CD14-positive monocyte (primary cell): ENCODE data around the gene BDKRB2. TPM values are rescaled to one million over a fixed set of nuclear protein-coding genes. Genes with fewer than 3 reads are reported as not detected.

Experiments used
- DNase-seq, 3 donors: peaks; one replicate each; pipeline ENCODE4 v3.0.0-alpha.2; 2011 to 2022
- H2AFZ ChIP-seq: 2 replicates; pipeline ENCODE4 v1.6.0; 2012; ENCODE audit warnings: mild to moderate bottlenecking, low read depth, low read length, inconsistent platforms; ENCODE audit not compliant: insufficient read depth, poor library complexity, severe bottlenecking
- H3K27ac ChIP-seq, 2 donors: 1 replicate in 1 of 2; 2 replicates in 1 of 2; pipeline ENCODE4 v1.5.1; 2012 to 2013; ENCODE audit warnings: low read length in 2 of 2, control low read depth in 1 of 2, inconsistent platforms in 1 of 2, low read depth in 1 of 2, mild to moderate bottlenecking in 1 of 2
- H3K27me3 ChIP-seq, 2 donors: one replicate each; pipeline versions ENCODE4 v1.6.0 to v1.6.1; 2011 to 2013; ENCODE audit warnings: low read length in 2 of 2; ENCODE audit not compliant: control insufficient read depth in 2 of 2, insufficient read depth in 2 of 2
- H3K36me3 ChIP-seq, 2 donors: replicated peaks in 1 of 2; 1 replicate in 1 of 2; 2 replicates in 1 of 2; pipeline versions ENCODE4 v1.5.1 to v1.6.1; 2012 to 2013; ENCODE audit warnings: low read length in 2 of 2, control low read depth in 1 of 2, inconsistent platforms in 1 of 2, mild to moderate bottlenecking in 1 of 2; ENCODE audit not compliant: insufficient read depth in 2 of 2, control insufficient read depth in 1 of 2
- H3K4me1 ChIP-seq, 2 donors: 1 replicate in 1 of 2; 2 replicates in 1 of 2; pipeline versions ENCODE4 v1.5.1 to v1.6.1; 2012 to 2013; ENCODE audit warnings: low read length in 2 of 2, control low read depth in 1 of 2, inconsistent platforms in 1 of 2, mild to moderate bottlenecking in 1 of 2, moderate library complexity in 1 of 2; ENCODE audit not compliant: insufficient read depth in 2 of 2, control insufficient read depth in 1 of 2
- H3K4me2 ChIP-seq: replicated peaks from 2 replicates; pipeline ENCODE3; 2012; ENCODE audit warnings: low read length, moderate library complexity, mild to moderate bottlenecking; ENCODE audit not compliant: poor library complexity, severe bottlenecking; ENCODE audit errors: extremely low read depth
- H3K4me3 ChIP-seq, 3 experiments: fragments of 200-600 bp in 1 of 3; sonication (generic) in 1 of 3; replicated peaks in 1 of 3; 1 replicate in 2 of 3; 2 replicates in 1 of 3; pipeline ENCODE4 v1.5.1; 2011 to 2013; ENCODE audit warnings: low read length in 3 of 3, mild to moderate bottlenecking in 3 of 3, control low read depth in 2 of 3, low read depth in 2 of 3, inconsistent platforms in 1 of 3, moderate library complexity in 1 of 3
- H3K79me2 ChIP-seq: 2 replicates; pipeline ENCODE4 v1.6.0; 2012; ENCODE audit warnings: mild to moderate bottlenecking, control low read depth, inconsistent platforms, low read length, moderate library complexity; ENCODE audit not compliant: insufficient read depth
- H3K9ac ChIP-seq: 2 replicates; pipeline ENCODE4 v1.6.0; 2017; ENCODE audit warnings: low read length, mild to moderate bottlenecking; ENCODE audit not compliant: insufficient read depth, poor library complexity, severe bottlenecking
- H3K9me3 ChIP-seq, 2 donors: replicated peaks in 1 of 2; 1 replicate in 1 of 2; 2 replicates in 1 of 2; pipeline versions ENCODE4 v1.5.1 to v1.6.1; 2012 to 2013; ENCODE audit warnings: low read length in 2 of 2, control low read depth in 1 of 2; ENCODE audit not compliant: control insufficient read depth in 1 of 2, insufficient read depth in 1 of 2
- H4K20me1 ChIP-seq: 2 replicates; pipeline ENCODE4 v1.6.0; 2012; ENCODE audit warnings: mild to moderate bottlenecking, low read length, control low read depth, moderate library complexity; ENCODE audit not compliant: insufficient read depth
- H3K27ac Mint-ChIP-seq, 7 donors: one replicate each; pipeline ENCODE4 v1.8.0; 2020; ENCODE audit warnings: mild to moderate bottlenecking in 7 of 7, mixed read lengths in 7 of 7, moderate library complexity in 6 of 7, inconsistent platforms in 2 of 7
- H3K27me3 Mint-ChIP-seq, 3 donors: one replicate each; pipeline ENCODE4 v1.8.0; 2021 to 2022; ENCODE audit warnings: low read depth in 3 of 3, mild to moderate bottlenecking in 3 of 3, mixed read lengths in 3 of 3, moderate library complexity in 3 of 3, inconsistent platforms in 1 of 3
- H3K36me3 Mint-ChIP-seq, 2 donors: one replicate each; pipeline ENCODE4 v1.8.0; 2020; ENCODE audit warnings: mixed read lengths in 2 of 2, inconsistent platforms in 1 of 2, mild to moderate bottlenecking in 1 of 2
- H3K4me1 Mint-ChIP-seq: one replicate; pipeline ENCODE4 v1.8.0; 2020; ENCODE audit warnings: mild to moderate bottlenecking, mixed read lengths
- H3K4me3 Mint-ChIP-seq, 2 donors: one replicate each; pipeline ENCODE4 v1.8.0; 2020; ENCODE audit warnings: mild to moderate bottlenecking in 2 of 2, mixed read lengths in 2 of 2, moderate library complexity in 1 of 2
- H3K9me3 Mint-ChIP-seq, 7 donors: one replicate each; pipeline ENCODE4 v1.8.0; 2020 to 2022; ENCODE audit warnings: mixed read lengths in 7 of 7, mild to moderate bottlenecking in 6 of 7, moderate library complexity in 6 of 7, inconsistent platforms in 2 of 7
- CTCF ChIP-seq: fragments of 200-600 bp; IDR thresholded peaks from one replicate; pipeline ENCODE4 v1.8.0; 2022; ENCODE audit warnings: antibody characterized with exemption, mild to moderate bottlenecking
- WGBS: methylation state at CpG from one replicate; pipeline ENCODE4 v1.1.5; 2013; ENCODE audit warnings: missing lambda C conversion rate; ENCODE audit not compliant: insufficient coverage; 5-methylcytosine and 5-hydroxymethylcytosine counted together
- intact Hi-C, 2 donors: fragments of 100-400 bp; cut with micrococcal nuclease; formaldehyde crosslinking; loops; one replicate each; pipeline versions ENCODE4 v1.15.0 to v1.15.1; 2023
- polyA plus RNA-seq, 3 donors: library from polyadenylated mRNA; depleted of rRNA in 1 of 3; unstranded in 2 of 3; stranded (reverse) in 1 of 3; fragments of 300-500 nt in 2 of 3; fragments of >200 nt in 1 of 3; fragmentation: Illumina TruSeq in 2 of 3; gene quantifications; 1 replicate in 2 of 3; 2 replicates in 1 of 3; pipeline ENCODE4 v1.2.3, GENCODE V29; 2012 to 2021

Gene BDKRB2
- polyA plus RNA-seq, 3 donors: not detected

- Histone ChIP-seq H3K4me1 (no peaks in the 10 kb centered on the region), H3K9me3 (peaks cover 3 to 9% of the 10 kb centered on the region in 2 donors), H3K27ac (no peak overlapping the region), H4K20me1 (no peaks in the 10 kb centered on the region), H3K79me2 (no peaks in the 10 kb centered on the region), H3K9ac (no peak overlapping the region), H3K36me3 (no peaks in the 10 kb centered on the region), H3K27me3 (peaks cover 2 to 18% of the 10 kb centered on the region in 2 donors), H3K4me2 (no peak overlapping the region), H2AFZ (no peak overlapping the region), H3K4me3 (no peak overlapping the region)
- H3K4me1 Mint-ChIP-seq: no peaks in the 10 kb centered on the region
- no peak for DNase-seq
- no peak overlapping the region for H3K27ac Mint-ChIP-seq
- H3K36me3 Mint-ChIP-seq: no peaks in the 10 kb centered on the region
- TF ChIP-seq CTCF: no peak
- H3K4me3 Mint-ChIP-seq: no peak overlapping the region
- peaks cover 0 to 20% (median 13%) of the 10 kb centered on the region in 7 donors for H3K9me3 Mint-ChIP-seq
- intact Hi-C loops: no loop called here
- 82% methylated on average over 9 of the region's 12 CpGs for WGBS
- peaks cover 21 to 25% (median 22%) of the 10 kb centered on the region in 3 donors for H3K27me3 Mint-ChIP-seq
Observed at GRCh38 chr14:96208739-96209138, 4.1 kb downstream of the BDKRB2 start.

- H3K9me3 ChIP-seq: peaks cover 0 to 9% of the 10 kb centered on the region in 2 donors
- no peaks in the 10 kb centered on the region for H3K27me3 ChIP-seq
- Mint-ChIP-seq H3K4me1 (peaks cover 1% of the 10 kb centered on the region), H3K36me3 (no peaks in the 10 kb centered on the region), H3K9me3 (peaks cover 0 to 22% (median 15%) of the 10 kb centered on the region in 7 donors), H3K27ac (no peak overlapping the region), H3K4me3 (no peak overlapping the region), H3K27me3 (peaks cover 2 to 9% (median 6%) of the 10 kb centered on the region in 3 donors)
- no peak overlapping the region for H3K9ac ChIP-seq
- intact Hi-C loops: no loop called here
- no peak overlapping the region for H3K4me2 ChIP-seq
- H3K4me3 ChIP-seq: no peak overlapping the region
- H3K4me1 ChIP-seq: no peaks in the 10 kb centered on the region
- no peak for DNase-seq
- no peak for TF ChIP-seq CTCF
- no peak overlapping the region for H2AFZ ChIP-seq
- no peaks in the 10 kb centered on the region for H3K36me3 ChIP-seq
- H3K79me2 ChIP-seq: no peaks in the 10 kb centered on the region
- H4K20me1 ChIP-seq: no peaks in the 10 kb centered on the region
- no peak overlapping the region for H3K27ac ChIP-seq
Observed at GRCh38 chr14:96212140-96212539, 7.5 kb downstream of the BDKRB2 start.
